Urothelium cell line (cell line): Measurements from ENCODE around the gene ZDHHC8.

Source experiments
- DNase-seq: peaks from one replicate; pipeline ENCODE4 v3.0.0; 2011; ENCODE audit warnings: low spot score, mixed read lengths
- FAIRE-seq: peaks from 2 replicates; lab custom pipeline; 2011; peaks lifted over from hg19 to GRCh38; lab: Jason Lieb, UNC

Gene ZDHHC8

DNA sequence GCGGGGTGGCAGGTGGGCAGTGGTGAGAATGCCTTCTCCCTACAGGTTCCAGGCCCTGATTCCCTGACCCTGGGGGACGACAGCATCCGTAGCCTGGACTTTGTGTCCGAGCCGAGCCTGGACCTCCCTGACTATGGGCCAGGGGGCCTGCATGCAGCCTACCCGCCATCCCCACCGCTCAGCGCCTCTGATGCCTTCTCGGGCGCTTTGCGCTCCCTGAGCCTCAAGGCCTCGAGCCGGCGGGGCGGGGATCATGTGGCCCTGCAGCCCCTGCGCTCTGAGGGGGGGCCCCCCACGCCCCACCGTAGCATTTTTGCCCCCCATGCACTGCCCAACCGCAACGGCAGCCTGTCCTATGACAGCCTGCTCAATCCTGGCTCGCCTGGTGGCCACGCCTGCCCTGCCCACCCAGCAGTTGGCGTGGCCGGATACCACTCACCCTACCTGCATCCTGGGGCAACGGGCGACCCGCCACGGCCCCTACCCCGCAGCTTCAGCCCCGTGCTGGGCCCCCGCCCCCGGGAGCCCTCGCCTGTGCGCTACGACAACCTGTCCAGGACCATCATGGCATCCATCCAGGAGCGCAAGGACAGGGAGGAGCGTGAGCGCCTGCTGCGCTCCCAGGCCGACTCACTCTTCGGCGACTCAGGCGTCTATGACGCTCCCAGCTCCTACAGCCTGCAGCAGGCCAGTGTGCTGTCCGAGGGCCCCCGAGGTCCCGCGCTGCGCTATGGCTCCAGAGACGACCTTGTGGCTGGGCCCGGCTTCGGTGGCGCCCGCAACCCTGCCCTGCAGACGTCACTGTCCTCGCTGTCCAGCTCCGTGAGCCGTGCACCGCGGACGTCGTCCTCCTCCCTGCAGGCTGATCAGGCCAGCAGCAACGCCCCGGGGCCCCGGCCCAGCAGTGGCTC lies 11.4 kb downstream of the ZDHHC8 start:
- no peak for FAIRE-seq
- no peak for DNase-seq

DNA sequence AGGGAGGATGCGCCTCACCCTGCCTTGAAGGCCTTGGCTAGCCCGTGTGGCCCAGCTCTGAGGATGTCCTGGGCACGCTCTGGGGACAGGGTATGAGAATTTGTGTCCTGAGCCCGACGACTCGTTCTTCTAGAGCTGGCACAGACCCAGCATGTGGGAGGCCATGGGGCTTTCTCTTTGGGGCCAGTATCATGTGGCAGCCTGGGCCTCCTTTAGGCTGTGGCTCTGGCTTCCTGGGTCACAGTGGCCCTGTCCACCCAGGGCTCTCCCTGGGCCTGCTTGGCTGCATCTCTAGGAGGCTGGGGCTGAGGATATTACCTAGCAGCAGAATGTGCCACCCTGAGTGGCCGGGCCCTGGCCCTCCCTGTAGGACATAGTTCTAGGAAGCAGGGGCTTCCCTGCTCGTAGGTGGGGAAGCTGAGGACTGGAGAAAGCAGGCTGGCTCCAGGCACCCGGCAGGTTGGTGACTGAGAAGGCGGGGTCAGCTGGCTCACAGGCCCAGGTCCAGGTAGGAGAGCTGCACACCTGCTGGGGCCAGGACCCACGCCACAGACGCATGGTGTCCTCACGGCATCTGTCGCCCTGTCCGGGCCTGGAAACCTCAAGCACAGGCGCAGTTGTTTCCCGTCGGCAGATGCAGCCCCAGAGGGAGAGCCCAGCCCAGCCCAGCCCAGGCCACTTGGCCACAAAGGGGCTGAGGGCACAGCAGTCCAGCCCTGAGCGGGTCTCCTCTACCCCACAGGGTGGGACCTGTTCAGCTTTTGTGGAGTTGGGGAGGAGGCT lies 12.5 kb downstream of the ZDHHC8 start:
- DNase-seq (no peak), FAIRE-seq (peak; percentile 58)

DNA sequence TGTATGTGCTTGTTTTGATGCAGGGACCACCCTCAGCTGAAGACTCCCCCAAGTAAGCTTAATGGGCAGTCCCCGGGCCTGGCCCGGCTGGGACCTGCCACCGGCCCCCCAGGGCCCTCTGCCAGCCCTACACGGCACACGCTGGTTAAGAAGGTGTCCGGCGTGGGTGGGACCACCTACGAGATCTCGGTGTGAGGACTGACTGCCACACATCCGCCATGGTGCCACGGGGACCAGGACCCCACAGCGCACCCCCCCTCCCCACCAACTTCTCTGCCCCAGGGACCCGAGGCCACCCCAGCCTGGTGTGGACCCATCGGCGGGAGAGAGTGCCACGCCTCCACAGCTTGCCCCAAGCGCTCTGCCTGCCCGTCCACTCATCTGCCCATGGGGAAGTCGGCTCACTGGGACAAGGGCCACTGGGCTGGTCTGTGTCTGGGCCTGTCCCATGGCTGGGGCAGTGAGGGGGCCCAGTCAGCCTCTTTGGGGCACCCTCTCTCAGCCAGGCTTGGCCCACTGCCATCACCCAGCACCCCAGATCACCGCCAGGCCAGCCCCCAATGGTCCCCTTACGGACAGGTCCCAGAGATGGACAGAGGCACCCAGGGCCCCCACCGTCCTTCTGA lies 13.7 kb downstream of the ZDHHC8 start:
- peak; percentile 23 for FAIRE-seq
- no peak for DNase-seq

DNA sequence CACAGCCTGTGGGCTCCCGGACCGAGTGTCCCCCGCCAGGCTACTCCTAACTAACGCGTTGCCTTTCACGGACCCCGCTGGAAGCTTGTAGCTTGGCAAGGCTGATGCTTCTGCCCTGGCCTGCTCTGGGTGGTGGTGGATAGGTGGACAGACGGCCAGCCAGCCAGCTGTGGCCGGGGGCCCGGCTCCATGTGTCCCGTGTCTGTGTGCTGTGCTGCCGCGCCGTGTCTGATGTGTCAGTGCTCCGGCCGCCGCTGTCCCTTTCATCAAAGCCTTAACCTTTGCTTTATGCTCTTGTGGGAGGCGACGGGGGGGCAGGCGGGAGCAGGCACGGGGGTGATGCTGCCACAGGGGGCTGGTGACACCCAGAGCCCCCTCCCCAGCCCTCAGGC lies 14.2 kb downstream of the ZDHHC8 start:
- FAIRE-seq, result no peak
- DNase-seq, result no peak

DNA sequence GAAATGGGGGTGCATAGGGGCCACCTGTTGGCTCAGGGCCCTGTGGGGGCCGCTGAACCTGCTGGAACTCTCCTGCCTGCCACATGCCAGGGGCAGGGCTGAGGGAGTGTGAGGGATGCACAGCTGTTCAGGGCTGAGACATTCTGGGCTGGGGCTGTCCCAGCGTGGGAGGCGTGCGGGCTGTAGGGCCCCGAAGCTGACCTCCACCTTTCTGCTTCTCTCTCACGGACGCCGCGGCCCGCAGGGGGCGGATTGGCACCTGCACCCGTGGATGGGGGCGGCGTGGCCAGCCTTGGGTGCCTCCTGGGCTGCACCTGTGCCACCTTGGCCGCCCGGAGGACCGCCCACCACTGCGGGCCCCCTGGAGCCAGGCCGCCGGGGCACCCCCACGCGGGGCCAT lies 15.2 kb downstream of the ZDHHC8 start:
- DNase-seq (no peak), FAIRE-seq (no peak)

DNA sequence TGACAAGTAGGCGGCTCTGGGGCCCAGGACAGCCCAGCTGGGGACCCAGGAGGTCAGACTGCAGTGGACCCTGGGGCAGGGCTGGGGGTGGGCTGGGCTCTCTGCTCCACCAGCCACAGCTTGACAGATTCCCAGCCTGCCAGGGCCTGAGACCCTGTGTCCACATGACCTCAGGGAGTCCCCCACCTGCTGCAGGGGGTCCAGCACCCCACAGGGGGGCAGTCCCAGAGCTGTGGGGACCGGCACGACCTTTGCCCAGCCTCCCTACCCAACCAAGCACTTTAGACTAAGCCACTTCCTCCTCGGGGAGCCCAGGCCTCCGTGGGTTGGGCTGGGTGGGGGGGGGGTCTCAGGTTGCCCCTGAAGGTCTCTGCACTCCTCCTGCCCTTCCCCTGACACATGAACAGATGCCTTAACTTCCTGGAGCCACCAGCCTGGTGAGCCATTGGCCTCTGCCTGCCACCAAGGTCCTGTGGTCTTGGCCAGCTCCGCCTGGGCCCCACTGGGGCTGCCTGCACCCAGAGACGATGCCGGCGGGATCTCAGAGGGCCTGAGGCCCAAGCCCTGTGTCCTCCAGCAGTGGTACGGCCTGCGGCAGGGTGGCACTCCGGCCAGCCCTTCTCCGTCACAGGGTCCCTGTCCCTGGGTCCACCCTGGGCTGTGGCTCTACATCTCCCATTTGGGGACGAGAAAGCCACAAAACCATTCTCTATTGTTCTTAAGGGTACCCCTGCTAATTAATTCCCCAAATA lies 15.8 kb downstream of the ZDHHC8 start:
- FAIRE-seq, result no peak
- DNase-seq, result no peak

DNA sequence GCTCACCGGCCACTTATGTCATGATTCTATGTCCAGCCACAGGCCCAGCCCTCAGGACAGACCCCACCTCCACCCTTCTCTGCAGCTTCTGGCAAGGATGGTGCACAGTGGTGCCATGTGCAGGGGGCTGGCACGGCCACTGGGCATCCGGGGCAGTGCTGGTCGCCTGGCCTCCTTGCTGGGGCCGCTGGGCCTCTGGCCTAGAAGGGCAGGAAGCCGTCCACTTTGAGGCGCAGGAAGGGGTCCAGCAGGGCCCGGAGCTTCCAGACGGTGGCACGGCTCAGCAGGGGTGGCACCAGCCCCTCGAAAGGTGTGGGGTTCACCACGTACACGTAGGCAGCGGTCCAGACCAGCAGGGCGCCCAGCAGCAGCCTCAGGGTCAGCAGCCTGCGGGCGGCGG lies 16.8 kb downstream of the ZDHHC8 start:
- DNase-seq, result no peak
- no peak for FAIRE-seq

DNA sequence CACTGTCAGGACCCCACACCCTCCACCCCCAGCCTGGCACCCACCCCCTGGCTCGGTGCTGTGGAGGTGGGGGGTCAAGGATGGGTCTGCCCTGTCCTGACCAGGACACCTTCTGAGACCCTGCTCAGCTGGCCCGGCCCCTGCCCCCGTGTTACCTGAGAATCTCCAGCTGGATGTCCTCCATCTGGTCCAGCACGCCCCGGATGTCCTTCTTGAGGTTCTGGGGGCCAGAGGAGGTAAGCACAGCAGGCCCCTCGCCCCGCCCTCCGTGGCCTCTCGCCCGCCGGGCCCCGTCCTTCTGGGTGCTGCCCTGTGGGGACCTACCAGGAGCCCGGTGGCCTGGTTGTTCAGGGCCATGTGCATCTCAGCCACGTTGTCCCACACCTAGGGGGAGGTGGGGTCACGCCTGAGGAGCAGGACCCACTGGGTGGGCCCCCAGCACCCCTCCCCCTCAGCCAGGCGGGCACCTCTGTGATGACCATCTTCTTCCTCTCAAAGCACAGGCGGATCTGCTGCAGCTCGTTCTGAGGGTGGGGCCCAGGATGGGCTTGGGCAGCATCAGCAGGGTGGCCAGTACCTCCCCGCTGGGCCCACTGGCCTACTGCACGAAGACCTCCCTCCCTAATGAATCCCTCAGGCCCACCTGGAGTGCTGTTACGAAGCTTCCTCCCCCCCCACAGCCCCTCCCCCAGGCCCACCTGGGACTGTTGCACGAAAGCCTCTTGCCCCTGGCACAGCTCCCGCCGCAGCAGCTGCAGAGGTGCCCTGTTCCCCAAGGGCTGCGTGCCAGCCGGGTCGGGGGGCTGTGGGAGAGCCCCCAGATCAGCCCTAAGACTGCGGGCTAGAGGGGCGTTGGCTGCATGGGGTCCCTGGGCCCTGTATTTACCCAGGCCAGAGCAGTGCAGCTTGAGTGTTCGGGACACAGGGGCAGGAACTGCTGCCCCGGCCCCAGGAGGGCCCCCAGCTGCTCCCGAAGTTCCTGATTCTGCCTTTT lies 17.9 kb downstream of the ZDHHC8 start:
- peak; percentile 85 for FAIRE-seq
- DNase-seq, result no peak

DNA sequence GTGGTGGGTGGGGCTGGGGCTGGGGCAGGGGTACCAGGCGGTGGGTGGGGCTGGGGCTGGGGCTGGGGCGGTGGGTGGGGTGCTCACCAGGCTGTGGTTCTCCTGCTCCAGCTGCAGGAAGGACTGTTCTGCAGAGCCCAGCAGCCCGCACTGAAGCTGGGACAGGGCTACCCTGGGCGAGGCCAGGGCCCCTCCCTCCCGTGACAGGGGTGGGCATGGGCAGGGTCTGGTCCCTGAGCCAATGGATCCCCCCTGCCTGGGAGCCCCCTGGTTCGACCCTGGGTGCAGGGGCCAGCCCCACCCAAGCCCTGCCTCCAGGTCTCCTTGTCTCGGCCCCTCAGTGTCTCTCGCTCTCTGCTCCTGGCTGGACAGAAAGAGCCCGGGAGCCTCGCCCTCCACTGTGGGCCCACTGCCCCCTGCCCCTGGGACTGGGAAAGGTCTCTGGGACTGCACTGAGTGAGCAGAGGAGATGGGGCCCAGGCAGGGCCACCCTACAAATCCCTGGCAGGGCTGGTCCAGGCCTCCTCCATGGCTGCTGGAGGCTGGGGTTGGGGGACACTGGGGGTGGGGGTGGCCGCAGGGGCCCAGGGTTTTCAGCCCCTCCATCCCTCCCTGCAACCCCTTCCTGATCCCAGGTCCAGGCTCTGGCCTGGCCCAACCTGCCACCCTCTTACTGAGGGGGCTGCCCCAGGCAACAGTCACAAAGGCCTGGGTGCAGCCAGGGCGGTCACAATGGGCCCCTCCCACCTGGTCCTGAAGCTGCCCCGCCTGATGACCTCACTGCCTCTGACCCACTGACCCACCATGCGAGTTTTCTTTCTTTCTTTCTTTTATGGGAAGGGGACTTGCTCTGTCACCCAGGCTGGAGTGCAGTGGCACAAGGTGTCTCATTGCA lies 19.0 kb downstream of the ZDHHC8 start, which contains the start of gene CCDC188:
Gene CCDC188, minus strand, starts transcription at position 675 of the 895 bp plus-strand sequence. Its CDS starts 69 bp downstream, at position 606.
- no peak for FAIRE-seq
- DNase-seq, result no peak

DNA sequence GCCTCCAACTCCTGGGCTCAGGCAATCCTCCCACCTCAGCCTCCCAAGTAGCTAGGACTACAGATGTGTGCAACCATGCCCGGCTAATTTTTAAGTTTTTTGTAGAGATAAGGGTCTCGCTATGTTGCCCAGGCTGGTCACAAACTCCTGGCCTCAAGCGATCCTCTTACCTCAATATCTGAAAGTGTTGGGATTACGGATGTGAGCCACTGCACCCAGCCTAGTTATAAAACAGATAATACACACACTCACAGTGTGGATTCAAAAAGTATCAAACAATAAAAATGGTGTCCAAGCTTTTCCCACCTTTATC lies 19.6 kb downstream of the ZDHHC8 start:
- no peak for DNase-seq
- FAIRE-seq, result no peak

DNA sequence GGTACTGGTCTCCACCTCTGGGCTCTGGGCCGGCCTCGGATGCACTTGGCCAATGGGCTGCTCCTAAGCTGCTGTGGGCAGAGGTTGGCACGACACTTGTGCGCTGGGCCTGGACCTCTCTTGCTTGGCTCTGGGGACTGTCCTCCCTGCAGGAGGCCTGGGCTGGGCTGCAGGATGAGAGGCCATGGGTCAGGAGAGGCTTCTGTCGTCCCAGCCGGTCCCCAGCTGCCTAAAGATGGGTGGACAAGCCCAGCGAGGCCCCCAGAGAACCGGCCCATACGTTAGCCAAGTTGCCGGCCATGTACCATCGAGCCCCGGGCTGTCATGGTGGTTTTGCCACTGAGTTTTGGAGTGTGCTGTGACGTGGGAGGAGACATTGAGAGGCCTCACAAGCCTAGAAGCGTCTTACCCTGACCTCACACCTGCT lies 20.9 kb downstream of the ZDHHC8 start:
- FAIRE-seq (no peak), DNase-seq (no peak)

DNA sequence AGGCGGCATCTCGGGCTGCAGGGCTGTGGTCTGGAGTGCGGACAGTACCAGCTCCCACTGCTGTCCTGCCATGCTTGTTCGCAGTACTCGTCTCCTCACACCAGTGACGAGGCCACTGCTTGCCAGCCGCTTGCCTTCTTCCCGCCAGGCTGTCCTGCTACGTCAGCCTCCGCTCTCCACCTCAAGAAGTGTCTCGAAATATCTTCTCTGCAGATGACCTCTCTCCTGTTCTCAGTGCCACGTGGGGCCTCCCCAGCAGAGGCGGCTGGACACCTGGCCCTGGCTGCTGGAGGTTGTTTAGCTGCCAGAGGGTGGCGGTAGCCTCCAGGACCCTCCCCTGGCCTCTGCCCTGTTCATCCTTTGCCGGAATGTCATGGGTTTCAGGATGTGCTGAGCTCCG lies 22.3 kb downstream of the ZDHHC8 start:
- DNase-seq (no peak), FAIRE-seq (peak; percentile 66)

DNA sequence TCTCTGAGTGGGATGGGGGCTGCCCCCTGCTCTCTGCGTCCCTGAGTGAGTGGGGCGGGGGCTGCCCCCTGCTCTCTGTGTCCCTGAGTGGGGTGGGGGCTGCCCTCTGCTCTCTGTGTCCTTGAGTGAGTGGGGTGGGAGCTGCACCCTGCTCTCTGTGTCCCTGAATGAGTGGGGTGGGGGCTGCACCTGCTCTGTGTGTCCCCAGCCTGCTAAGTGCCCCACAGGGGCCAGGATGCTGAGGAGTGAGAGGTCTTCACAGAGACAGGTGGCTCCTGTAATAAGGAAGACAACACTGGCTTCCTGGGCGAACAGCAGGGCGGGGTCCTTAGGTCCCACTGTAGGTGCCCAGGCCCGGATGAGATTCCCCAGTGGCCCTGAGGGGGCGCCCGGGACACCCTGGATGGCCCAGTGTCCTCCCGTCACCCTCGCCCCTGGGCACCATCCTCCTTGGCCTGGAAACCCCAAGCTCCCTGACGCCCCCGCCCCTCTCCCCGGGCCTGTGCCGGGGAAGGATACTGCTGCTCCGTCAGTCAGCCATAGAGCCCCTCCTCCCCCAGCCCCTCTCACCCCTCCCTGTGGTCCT lies 23.1 kb downstream of the ZDHHC8 start:
- peak; percentile 63 for FAIRE-seq
- peak; percentile 35 for DNase-seq

DNA sequence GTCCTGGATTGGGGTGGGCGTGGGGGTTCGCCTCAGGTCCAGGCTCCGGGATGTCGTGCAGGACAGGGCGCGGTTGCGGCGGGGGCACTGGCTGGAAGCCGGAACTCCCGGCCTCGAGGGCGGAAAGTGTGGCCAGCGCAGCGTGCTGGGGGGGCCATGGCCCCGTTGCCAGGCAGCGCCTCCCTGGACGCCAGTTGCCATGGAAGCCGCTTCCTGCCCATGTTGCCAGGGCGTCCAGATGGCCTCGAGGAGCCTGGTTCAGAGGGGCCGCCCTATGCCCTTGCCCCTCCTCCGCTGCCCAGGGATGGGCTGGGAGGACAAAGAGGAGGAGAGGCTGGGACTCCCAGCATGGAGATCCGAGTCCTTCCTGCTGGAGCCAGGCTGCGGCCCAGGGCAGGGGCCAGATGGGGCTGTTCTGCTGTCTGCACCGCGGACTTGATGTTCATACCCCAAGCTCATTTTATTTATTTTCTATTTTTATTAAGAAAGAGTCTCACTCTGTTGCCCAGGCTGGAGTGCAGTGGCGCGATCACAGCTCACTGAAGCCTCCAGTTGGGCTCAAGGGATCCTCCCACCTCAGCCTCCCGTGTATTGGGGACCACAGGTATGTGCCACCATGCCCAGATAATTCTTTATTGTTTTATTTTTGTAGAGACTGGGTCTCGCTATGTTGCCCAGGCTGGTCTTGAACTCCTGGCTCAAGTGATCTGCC lies 23.9 kb downstream of the ZDHHC8 start:
- DNase-seq, result peak; percentile 97
- peak; percentile 100 for FAIRE-seq

DNA sequence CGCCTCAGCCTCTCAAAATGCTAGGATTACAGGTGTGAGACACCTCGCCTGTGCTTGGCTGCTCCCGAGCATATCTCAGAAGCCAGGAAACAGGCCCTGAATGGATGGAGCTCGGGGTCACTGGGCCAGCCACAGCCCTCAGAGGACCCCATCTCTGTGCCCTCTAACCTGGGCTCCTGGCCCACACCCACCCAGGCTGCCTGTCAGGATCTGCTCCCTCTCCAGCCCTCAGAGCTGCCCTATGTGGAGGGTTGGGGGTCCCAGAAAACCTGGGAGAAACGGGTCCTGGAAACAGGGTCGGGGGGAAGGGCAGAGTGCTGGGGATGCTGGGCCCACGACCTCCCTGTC lies 24.4 kb downstream of the ZDHHC8 start:
- no peak for FAIRE-seq
- no peak for DNase-seq

DNA sequence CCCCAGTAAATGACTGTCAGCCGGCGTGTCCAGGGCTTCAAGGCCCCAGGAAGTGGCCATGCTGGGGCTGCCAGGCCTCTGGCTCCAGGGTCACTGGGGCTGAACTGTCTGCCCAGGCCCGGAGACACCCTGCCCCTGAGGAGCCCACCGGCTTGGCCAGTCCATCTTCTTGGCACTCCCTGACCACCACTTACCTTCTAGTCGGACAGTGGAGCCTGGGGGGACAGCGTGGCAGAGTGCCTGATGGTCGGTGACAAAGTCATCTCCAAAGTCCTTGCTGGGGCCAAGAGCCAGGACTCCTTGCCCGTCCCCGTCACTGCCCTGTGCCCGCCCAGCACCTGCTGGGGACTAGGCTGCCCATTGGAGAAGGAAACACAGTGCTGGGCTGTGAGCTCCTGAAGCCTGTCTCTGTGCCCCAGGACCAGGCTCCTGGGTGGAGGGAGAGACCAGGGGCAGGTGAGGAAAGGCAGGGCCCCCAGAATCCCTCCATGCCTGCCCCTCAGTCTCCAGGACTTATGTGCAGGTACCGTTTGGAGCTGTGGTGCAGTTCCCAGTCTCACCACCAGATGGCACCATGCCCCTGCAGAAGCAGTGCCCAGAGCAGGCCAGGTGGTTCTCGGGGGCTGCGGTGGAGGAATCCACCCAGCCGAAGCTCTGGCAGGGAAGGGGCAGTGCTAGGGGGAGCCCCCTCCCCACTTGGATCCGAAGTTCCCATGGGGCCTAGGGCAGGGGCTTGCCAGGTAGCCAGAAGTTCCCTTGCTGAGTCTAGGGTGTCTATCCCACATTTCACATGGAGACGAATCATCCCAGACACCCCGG lies 25.2 kb downstream of the ZDHHC8 start:
- FAIRE-seq, result peak; percentile 97
- peak; percentile 93 for DNase-seq
